ENCODE measurements around the gene COL4A2.

Gene COL4A2

GRCh38 chr13:110414931-110415330, 107.8 kb downstream of the COL4A2 start:
- no peak for DNase-seq (ENCODE audit: low read depth in 2 of 3, low spot score in 1 of 3)

DNA sequence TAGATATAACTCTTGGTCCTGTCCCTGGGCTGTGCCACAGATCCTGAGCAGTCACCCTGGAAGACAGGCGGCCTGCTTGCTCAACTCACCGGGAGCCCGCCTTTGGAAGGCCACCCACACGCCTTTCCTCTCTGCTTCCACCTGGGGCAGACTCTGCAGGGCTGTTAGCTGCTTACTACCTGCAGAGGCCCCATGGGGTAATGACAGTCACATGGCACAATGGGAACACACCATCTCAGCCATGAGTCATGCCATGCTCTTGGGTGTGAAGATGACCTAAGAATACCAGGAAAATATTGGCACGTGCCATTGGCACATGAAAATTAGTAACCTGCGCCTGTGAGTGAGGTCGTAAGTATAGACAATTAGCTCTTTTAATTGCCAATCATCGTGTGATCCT, 108.6 kb downstream of the COL4A2 start:
- DNase-seq (ENCODE audit: low read depth in 2 of 3, low spot score in 1 of 3): no peak

DNA sequence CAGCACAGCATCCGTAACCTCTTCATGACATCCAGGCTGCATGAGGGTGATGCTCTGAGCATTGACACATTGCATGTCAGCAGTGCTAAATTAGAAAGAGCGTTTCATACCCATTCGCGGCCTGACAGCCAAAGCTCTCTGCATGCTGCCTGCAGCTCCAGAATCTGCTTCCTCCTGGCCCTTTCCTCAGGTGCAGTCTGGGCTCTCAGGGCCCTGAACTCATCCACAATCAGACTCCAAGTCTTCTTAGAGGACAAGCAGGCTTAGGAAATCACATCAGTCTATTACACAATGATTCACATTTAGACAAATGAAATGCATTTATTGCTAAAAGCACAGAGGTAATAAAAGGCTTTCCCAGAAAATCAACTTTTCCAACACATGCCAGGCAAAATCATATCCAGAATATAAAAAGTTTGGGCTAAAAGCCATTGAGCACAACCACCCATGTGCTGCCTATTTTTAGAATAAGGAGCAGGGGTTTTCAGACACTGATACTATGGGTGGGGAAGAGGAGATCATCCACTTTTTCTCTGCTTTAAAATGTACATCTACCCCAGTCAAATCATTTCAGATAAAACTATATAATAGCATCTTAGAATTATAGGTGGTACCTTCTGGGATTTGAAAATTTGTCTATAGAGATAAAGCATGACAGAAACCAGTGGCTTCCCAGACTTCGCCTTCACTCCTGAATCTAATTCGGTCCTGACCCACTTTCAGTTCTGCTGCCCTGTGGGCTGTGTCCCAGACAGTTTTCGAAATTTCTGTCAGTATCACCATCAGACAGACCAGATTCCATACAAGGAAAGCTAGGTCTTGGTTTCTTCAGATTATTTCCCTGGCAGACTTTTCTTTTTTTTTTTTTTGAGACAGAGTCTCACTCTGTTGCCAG, 109.3 kb downstream of the COL4A2 start:
- DNase-seq (ENCODE audit: low read depth in 2 of 3, low spot score in 1 of 3): no peak

- DNase-seq (ENCODE audit: low read depth in 2 of 3, low spot score in 1 of 3): no peak
These were observed 111.9 kb downstream of the COL4A2 start for GRCh38 chr13:110418944-110419343.

DNA sequence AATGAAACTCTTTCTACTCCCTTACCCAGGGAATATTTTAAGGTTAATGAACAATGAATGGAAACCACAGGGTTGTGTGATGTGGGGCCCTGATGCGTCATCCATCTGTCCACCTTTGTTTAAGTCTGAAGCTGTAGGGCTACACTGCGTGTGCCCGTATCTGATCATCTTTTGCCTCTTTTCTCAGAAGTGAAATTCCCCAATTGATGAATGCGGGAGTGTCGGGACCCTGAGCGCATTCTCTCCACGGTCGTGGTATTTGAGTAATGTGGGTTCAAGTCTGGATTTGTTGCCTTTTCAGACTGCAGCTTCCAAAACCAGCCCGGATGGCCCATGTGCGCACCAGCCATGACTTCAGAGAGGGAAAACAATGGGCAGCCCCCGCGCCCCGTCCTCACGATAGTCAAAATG, 112.3 kb downstream of the COL4A2 start:
- no peak for DNase-seq (ENCODE audit: low read depth in 2 of 3, low spot score in 1 of 3)

DNA sequence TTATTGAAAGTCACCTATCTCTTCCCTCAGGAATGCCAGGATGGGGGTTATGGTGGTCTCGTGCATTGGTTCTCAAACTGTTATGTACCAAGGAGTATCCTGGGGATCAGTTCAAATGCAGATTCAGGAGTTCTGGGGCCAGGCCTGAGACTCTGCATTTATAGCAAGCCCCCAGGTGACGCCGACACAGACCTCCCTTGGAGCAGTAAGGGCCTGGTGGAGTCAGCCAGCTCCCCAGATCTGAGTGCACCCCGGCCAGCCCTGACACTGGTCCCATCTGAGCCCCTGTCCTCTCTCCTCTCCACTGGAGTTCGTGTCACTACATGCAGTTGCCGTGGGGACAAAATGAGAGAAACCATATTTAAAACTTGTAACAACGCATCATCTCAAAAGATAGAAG, 112.9 kb downstream of the COL4A2 start:
- no peak for DNase-seq (ENCODE audit: low read depth in 2 of 3, low spot score in 1 of 3)

GRCh38 chr13:110420626-110421025, 113.5 kb downstream of the COL4A2 start:
- DNase-seq (ENCODE audit: low read depth in 2 of 3, low spot score in 1 of 3): no peak

- DNase-seq (ENCODE audit: low read depth in 2 of 3, low spot score in 1 of 3): no peak
These were observed 114.0 kb downstream of the COL4A2 start for GRCh38 chr13:110421061-110421460.

DNA sequence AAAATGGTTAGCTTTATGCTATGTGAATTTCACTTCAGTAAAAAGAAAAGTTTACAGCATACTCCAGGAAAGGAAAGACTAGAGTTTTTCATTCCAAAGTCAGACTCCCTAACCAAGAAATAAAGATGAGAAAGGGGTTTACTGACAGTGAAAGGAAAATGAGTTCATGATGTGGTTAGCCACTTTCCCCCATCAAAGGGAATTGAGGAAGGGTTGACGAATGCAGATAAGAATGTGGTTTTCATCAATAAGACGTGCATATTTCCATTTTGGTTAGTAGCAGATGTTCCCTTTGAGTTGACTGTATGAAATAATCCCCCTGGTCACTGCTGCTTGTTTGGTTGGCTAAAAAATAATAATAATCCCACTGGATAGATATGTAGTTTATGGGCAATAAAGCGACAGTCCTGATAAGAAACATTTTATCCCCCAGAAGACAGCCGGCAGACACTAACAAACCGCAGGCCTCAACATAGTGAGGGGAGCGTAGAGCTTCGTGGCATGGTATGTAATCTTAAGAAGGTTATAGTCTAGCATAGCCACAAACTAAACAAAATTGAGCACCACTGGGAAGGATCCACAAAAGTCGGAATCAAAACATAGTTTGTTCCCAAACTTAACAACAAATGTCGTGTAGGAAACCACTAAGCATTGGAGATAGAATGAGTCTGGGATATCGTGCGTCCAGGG, 114.8 kb downstream of the COL4A2 start:
- DNase-seq (ENCODE audit: low read depth in 2 of 3, low spot score in 1 of 3): peak in 1 of 3 donors; percentile 44

- no peak for DNase-seq (ENCODE audit: low read depth in 2 of 3, low spot score in 1 of 3)
These were observed 116.0 kb downstream of the COL4A2 start for GRCh38 chr13:110422913-110423688.

- DNase-seq (ENCODE audit: low read depth in 2 of 3, low spot score in 1 of 3): no peak
These were observed 116.7 kb downstream of the COL4A2 start for GRCh38 chr13:110423689-110424302.

GRCh38 chr13:110424569-110425443, 117.7 kb downstream of the COL4A2 start:
- no peak for DNase-seq (ENCODE audit: low read depth in 2 of 3, low spot score in 1 of 3)

GRCh38 chr13:110425444-110425780, 118.3 kb downstream of the COL4A2 start:
- no peak for DNase-seq (ENCODE audit: low read depth in 2 of 3, low spot score in 1 of 3)

DNA sequence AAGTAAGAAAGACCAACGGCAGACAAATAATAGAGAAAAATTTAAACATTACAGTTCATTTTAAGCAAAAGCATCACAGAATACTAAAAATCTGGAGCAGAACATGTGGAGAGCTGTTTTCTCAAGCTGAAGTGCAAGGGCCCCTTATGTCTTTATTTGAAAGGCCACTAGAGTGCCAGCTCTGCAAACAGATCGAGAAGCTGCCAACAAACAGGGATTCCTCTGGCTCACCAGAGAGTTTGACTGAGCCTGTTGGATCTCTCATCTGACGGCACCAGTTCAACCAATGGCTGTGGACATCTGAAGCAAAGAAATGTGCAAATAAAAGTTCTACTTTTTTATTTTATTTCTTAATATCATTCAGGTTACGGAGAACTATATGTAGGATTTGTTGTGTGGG, 119.7 kb downstream of the COL4A2 start:
- DNase-seq (ENCODE audit: low read depth in 2 of 3, low spot score in 1 of 3): no peak

DNA sequence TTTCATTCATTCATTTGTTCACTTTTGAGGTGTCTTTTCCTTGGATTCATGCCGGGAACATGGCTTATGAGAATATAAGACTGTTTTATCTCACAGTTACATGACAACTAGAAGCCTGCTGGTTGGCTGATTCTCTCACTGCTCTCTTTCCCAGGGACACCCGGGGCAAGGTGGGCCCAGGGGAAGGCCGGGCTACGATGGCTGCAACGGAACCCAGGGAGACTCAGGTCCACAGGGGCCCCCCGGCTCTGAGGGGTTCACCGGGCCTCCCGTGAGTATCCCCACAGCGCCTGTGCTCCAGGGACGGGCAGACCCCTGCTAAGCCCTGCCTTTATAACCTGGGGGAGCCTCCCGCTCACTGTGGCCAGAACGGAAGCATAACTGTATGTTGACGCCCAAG, 121.2 kb downstream of the COL4A2 start:
- no peak for DNase-seq (ENCODE audit: low read depth in 2 of 3, low spot score in 1 of 3)

GRCh38 chr13:110430391-110431336, 123.6 kb downstream of the COL4A2 start:
- no peak for DNase-seq (ENCODE audit: low read depth in 2 of 3, low spot score in 1 of 3)

- DNase-seq (ENCODE audit: low read depth in 2 of 3, low spot score in 1 of 3): no peak
These were observed 124.6 kb downstream of the COL4A2 start for GRCh38 chr13:110431425-110432294.

DNA sequence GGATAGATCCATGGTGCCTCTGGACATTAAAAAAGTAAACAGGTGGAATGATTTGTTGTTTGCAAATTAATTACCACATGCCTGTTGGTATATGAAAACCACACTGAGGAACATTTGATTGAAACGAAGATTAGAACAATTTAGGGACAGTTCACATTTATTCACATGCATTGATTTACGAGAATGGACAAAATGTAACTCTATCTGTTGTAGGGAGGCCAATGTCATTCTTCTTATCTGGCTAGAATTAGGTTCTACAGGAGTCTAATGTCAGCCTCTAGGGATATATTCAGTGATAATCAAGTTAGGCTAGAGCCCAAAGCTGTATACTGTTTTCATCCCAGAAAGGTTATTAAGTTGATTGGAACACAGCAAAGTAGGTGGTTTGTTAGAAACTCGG, 125.4 kb downstream of the COL4A2 start:
- no peak for DNase-seq (ENCODE audit: low read depth in 2 of 3, low spot score in 1 of 3)
